NT2/D1 (cell line): ENCODE measurements around the gene TECPR2.

Experiments
- DNase-seq: peaks from one replicate; pipeline ENCODE4 v3.0.0-alpha.2; 2011; ENCODE audit warnings: low read depth, low spot score
- H3K27me3 ChIP-seq: 2 replicates; pipeline ENCODE4 v1.6.0; 2011; ENCODE audit warnings: mild to moderate bottlenecking; ENCODE audit not compliant: insufficient read length, insufficient read depth
- H3K36me3 ChIP-seq: 2 replicates; pipeline ENCODE4 v1.6.1; 2011; ENCODE audit warnings: mild to moderate bottlenecking, low read length, mixed read lengths; ENCODE audit not compliant: insufficient read depth, insufficient read length
- H3K4me1 ChIP-seq: 2 replicates; pipeline ENCODE4 v1.5.1; 2011; ENCODE audit not compliant: insufficient read depth, insufficient read length
- H3K4me3 ChIP-seq: 2 replicates; pipeline ENCODE4 v1.5.1; 2011; ENCODE audit warnings: low read depth; ENCODE audit not compliant: insufficient read length
- H3K9ac ChIP-seq: 2 replicates; pipeline ENCODE4 v1.6.0; 2011; ENCODE audit warnings: low read depth; ENCODE audit not compliant: insufficient read length
- H3K9me3 ChIP-seq: 2 replicates; pipeline ENCODE4 v1.5.1; 2011; ENCODE audit warnings: mild to moderate bottlenecking, low read length; ENCODE audit not compliant: insufficient read depth
- SUZ12 ChIP-seq: IDR thresholded peaks from 2 replicates; pipeline ENCODE4 v1.6.1; 2011; ENCODE audit not compliant: insufficient read length, insufficient read depth; ENCODE audit errors: extremely low read depth
- YY1 ChIP-seq: IDR thresholded peaks from 2 replicates; pipeline ENCODE4 v1.6.1; 2011; ENCODE audit not compliant: insufficient read length, insufficient read depth
- ZNF274 ChIP-seq: IDR thresholded peaks from 2 replicates; pipeline ENCODE4 v1.6.1; 2011; ENCODE audit warnings: mild to moderate bottlenecking, low read depth, low read length

The TECPR2 gene

DNA sequence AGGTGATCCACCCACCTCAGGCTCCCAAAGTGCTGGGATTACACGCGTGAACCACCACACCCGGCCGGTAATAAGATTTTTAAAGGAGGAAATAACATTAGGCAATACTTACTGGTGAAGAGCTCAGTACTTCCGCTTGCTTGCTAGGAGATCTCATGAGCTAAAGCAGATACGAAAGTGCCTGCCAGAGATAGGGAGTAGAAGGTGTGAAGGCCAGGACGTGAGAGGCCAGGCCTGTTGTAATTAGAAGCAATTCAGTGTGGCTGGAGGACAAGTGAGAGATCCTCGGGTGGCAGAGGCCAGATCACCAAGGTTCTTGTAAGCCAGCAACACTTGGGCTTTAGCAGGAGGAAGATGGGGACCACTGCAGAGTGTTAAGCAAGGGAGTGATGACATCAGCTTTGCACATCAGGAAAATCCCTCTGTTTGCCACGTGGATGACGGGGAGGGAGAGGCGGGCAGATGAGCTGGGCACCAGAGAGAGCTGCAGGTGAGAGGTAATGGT, 7.6 kb downstream of the TECPR2 start:
- Histone ChIP-seq H3K9me3 (no peaks in the 10 kb centered on the region), H3K36me3 (peaks cover 3% of the 10 kb centered on the region), H3K4me3 (no peak overlapping the region), H3K4me1 (no peaks in the 10 kb centered on the region), H3K27me3 (no peaks in the 10 kb centered on the region), H3K9ac (no peak overlapping the region)
- no peak for TF ChIP-seq ZNF274
- TF ChIP-seq YY1 = no peak
- no peak for TF ChIP-seq SUZ12
- no peak for DNase-seq

DNA sequence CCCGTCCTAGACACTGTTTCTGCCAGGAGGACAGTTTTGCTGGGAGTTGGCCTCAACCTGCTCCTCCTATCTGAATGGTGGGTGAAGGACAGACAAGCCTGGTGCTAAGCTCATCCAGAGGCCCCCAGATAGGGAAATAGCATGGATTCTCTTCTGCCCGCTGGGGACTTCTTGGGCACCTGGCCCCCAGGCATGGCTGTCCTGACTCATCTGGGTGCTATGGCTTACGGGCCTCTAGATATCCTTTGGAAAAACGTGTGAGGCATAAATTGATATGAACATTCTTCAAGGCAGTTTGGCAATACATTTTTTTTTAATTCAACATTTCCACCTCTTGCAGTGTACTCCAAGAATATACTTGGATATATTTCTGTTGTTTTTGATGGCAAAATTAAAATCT, 8.6 kb downstream of the TECPR2 start:
- no peak for TF ChIP-seq ZNF274
- TF ChIP-seq YY1 = no peak
- TF ChIP-seq SUZ12 = no peak
- Histone ChIP-seq H3K9me3 (no peaks in the 10 kb centered on the region), H3K9ac (no peak overlapping the region), H3K4me3 (no peak overlapping the region), H3K4me1 (no peaks in the 10 kb centered on the region), H3K36me3 (peaks cover 10% of the 10 kb centered on the region), H3K27me3 (no peaks in the 10 kb centered on the region)
- DNase-seq = no peak

DNA sequence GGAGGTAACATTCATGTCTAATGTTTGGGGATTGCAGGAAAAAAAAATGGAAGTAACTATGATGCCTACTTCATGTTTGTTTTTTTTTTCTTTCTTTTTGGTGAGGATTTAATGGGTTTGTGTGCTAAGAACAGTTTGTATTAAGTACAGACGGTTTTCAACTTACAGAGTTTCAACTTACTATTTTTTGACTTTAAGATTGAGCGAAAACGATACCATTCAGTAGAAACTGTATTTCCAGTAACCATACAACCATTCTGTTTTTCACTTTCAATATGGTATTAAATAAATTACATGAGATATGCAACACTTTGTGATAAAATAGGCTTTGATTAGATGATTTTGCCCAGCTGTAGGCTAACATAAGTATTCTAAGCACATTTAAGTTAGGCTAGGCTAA, 10.4 kb downstream of the TECPR2 start:
- no peak for DNase-seq
- no peaks in the 10 kb centered on the region for H3K27me3 ChIP-seq
- TF ChIP-seq YY1 = no peak
- H3K4me3 ChIP-seq = no peak overlapping the region
- H3K9me3 ChIP-seq = no peaks in the 10 kb centered on the region
- H3K9ac ChIP-seq = no peak overlapping the region
- peaks cover 25% of the 10 kb centered on the region for H3K36me3 ChIP-seq
- no peaks in the 10 kb centered on the region for H3K4me1 ChIP-seq

DNA sequence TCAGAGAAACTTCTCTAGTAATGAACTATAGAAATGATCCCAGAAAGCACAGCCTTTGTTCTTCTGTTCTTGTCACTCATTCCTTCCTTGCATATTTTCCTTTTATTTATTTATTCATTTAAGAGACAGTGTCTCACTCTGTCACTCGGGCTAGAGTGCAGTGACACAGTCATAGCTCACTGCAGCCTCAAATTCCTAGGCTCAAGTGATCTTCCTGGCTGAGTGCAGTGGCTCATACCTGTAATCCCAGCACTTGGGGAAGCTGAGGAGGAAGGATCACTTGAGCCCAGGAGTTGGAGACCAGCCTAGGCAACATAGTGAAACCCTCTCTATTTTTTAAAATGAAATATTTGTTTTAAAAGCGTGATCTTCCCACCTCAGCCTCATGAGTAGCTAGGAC, 11.5 kb downstream of the TECPR2 start:
- Histone ChIP-seq H3K27me3 (no peaks in the 10 kb centered on the region), H3K4me3 (no peak overlapping the region), H3K9me3 (no peaks in the 10 kb centered on the region), H3K36me3 (peaks cover 30% of the 10 kb centered on the region), H3K9ac (no peak overlapping the region), H3K4me1 (no peaks in the 10 kb centered on the region)
- no peak for TF ChIP-seq ZNF274
- TF ChIP-seq SUZ12 = no peak
- no peak for TF ChIP-seq YY1
- no peak for DNase-seq

DNA sequence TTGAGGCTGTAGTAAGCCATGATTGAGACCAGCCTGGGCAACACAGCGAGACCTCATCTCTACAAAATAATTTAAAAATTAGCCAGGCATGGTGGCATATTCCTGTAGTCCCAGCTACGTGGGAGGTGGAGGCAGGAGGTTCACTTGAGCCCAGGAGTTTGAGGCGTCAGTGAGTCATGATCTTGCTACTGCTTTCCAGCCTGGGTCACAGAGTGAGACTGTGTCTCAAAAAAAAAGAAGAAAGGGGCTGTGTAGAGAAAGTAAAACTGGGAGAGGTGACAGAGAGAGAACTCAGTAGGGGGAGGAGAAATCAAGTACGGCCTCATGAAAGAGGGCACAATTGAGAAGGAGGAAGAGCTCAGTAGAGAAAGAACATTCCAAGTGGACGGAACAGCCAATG, 12.4 kb downstream of the TECPR2 start:
- Histone ChIP-seq H3K36me3 (peaks cover 32% of the 10 kb centered on the region), H3K4me1 (no peaks in the 10 kb centered on the region), H3K4me3 (no peak overlapping the region), H3K9ac (no peak overlapping the region), H3K27me3 (no peaks in the 10 kb centered on the region), H3K9me3 (no peaks in the 10 kb centered on the region)
- DNase-seq = no peak
- TF ChIP-seq YY1 (no peak), ZNF274 (no peak), SUZ12 (no peak)

DNA sequence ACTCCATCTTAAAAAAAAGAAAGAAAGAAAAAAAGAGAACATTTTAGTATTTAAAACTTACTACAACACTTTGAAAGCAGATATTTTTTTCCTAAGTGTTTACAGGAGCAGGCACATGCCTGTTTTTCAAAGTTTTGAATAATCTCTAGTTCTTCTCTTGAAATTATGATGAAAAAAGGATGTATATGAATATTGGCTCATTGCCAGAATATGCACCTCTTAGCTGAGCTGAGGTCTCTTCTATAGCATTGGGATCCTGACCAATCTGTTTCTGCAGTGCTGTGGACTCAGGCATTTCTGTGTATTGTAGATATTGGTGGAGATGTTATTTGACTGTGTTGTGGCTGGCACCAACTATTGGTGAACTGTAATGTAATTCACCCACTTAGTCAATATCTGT, 15.0 kb downstream of the TECPR2 start:
- TF ChIP-seq ZNF274 = no peak
- no peak for TF ChIP-seq YY1
- TF ChIP-seq SUZ12 = no peak

DNA sequence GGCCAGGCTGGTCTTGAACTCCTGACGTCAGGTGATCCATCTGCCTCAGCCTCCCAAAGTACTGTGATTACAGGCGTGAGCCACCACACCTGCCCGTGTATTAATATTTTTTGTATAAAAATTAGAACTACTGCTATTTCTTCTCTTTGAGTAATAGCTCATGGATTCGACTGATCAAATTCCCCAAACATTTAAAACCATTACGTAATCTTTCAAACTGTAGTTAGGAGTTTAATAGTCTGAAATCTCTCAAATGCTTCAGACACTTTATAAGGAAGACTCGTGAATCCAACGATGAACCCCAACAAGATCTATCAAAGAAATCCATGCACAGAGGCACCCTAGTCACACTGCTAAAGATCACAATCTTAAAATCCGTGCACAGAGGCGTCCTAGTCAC, 16.1 kb downstream of the TECPR2 start:
- Histone ChIP-seq H3K9me3 (no peaks in the 10 kb centered on the region), H3K27me3 (no peaks in the 10 kb centered on the region), H3K4me1 (no peaks in the 10 kb centered on the region), H3K36me3 (peaks cover 31% of the 10 kb centered on the region), H3K4me3 (no peak overlapping the region), H3K9ac (no peak overlapping the region)
- no peak for DNase-seq
- TF ChIP-seq YY1 (no peak), ZNF274 (no peak), SUZ12 (no peak)

More for the DNA sequence above, 15.0 kb downstream of the TECPR2 start:
- Histone ChIP-seq H3K27me3 (no peaks in the 10 kb centered on the region), H3K9me3 (no peaks in the 10 kb centered on the region), H3K9ac (no peak overlapping the region), H3K4me1 (no peaks in the 10 kb centered on the region), H3K4me3 (no peak overlapping the region), H3K36me3 (peaks cover 31% of the 10 kb centered on the region)
- no peak for DNase-seq

DNA sequence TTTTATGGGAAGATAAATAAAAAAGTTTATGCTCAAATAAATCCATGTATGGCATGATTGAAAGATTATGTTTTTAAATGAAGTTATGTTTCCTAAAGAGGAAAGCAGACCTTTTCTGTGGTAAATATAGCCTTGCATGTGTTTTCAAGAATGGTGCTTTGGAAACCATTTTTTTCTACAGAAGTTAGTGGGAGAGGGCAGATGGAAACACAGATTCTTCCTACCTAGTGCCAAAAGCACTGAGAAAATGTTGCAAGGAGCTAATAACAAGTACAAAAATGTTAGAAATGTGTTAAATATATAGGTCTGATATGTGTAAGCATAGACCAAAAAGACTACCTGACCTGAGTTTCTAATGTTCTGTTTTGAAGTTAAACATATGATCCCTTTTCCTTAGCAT, 24.3 kb downstream of the TECPR2 start:
- no peaks in the 10 kb centered on the region for H3K4me1 ChIP-seq
- DNase-seq = no peak
- H3K9ac ChIP-seq = no peak overlapping the region
- H3K27me3 ChIP-seq = no peaks in the 10 kb centered on the region
- H3K36me3 ChIP-seq = no peaks in the 10 kb centered on the region
- TF ChIP-seq SUZ12 (no peak), ZNF274 (no peak), YY1 (no peak)
- no peaks in the 10 kb centered on the region for H3K9me3 ChIP-seq
- no peak overlapping the region for H3K4me3 ChIP-seq
